Measurements from ENCODE around the gene ZFYVE1. TPM values are rescaled to one million over a fixed set of nuclear protein-coding genes. Genes with fewer than 3 reads are reported as not detected.
A peak's percentile ranks its signal among the peaks of the same experiment; 100 is the strongest.

The ZFYVE1 gene
- total and polyA plus RNA-seq, 2 of the 13 experiments (the other 11 are each of a cell fraction or from before 2014, with no cell fraction given) = 2.6 to 5.3 TPM

DNA sequence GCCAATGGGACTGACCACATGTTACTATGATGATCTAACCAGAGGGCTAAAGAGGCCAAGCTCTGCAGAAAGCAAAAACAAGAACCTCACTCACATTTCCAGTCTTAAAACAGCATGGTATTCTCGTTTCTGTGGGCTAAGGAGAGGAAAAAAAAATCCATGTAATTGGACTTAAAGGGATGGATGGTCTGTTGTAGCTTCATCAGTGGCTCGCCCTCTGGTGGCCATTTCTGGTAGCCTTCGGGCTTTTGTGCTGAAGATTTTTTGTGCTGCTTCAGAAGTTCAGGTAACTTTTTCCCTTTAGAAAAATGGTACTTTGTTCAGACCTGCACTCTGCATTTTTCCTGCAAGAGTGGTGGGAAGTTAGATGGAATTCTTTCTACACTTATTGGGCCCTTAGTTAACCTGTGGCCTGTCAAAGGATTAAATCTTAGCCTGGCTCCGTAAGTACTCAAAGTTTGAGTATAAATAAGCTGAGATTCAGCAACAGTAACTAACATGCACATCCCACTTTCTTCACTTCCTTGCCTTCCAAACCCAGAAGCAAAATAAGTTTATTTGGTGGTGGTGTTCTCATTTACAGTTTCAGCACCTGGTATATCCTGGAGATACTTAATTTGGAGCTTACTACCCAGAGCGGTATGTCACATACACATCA lies 78.3 kb downstream of the ZFYVE1 start:
- no TSS peak for BruUV-seq (replicated peaks)
- POLR2A ChIA-PET = no interaction called here
- in situ Hi-C loops (cut with HindIII; ENCODE audit: extremely low pct_ligation_motif_present, low pct_unique_long_range_greater_than_20kb) (loop anchor here (5.0 kb wide), 1 partner anchor 436 kb away; no protein-coding TSS in a partner anchor), intact Hi-C loops (cut with micrococcal nuclease; ENCODE audit: unreplicated experiment) (loop anchor here (1.0 kb wide), 1 partner anchor 431 kb away; no protein-coding TSS in a partner anchor)
- Histone ChIP-seq H4K20me1 (ENCODE audit: insufficient read depth, low read length) (no peaks in the 10 kb centered on the region), H2AFZ (ENCODE audit: low read length) (no peak overlapping the region), H3K27me3 (ENCODE audit: control insufficient read depth in 1 of 2, insufficient read depth in 2 of 2, low read length in 2 of 2) (no peaks in the 10 kb centered on the region), H3K9me3 (ENCODE audit: low read length) (no peaks in the 10 kb centered on the region), H3K27ac (ENCODE audit: extremely low read length, insufficient read depth, low read length) (no peak overlapping the region), H3K4me2 (ENCODE audit: low read depth, low read length) (no peak overlapping the region), H3K4me1 (ENCODE audit: insufficient read depth, low read length) (no peaks in the 10 kb centered on the region), H3K36me3 (replicated peaks in 1 of 2; ENCODE audit: control insufficient read depth in 1 of 2, insufficient read depth in 2 of 2, low read length in 2 of 2) (peaks cover 9 to 47% of the 10 kb centered on the region in 2 experiments; a peak in 4 of 5 replicates), H3K79me2 (ENCODE audit: insufficient read depth, low read length) (no peaks in the 10 kb centered on the region), H3K9ac (ENCODE audit: insufficient read depth, low read depth, low read length) (no peak overlapping the region), H3K4me3 (replicated peaks in 1 of 3; ENCODE audit: insufficient read depth in 1 of 3, low read depth in 2 of 3, low read length in 3 of 3) (no peak overlapping the region)
- 38% methylated on average over 5 of the region's 5 CpGs for WGBS (ENCODE audit: low lambda C conversion rate)
- DNase-seq (ENCODE audit: low spot score) = peak; percentile 27
- peak; percentile 67 for ATAC-seq
- FAIRE-seq = peak; percentile 89
- CTCF ChIA-PET (ENCODE audit: low intra/inter-chr PET ratio, low total read pairs) = interaction anchor here (0.6 to 1.6 kb wide), 3 partner anchors 116 to 435 kb away, joined by 3 to 11 read pairs (median 6); no protein-coding TSS in a partner anchor
- TF ChIP-seq RAD21 (CRISPR knock-in tag; IDR thresholded peaks at IDR 0.05) (0 out of 2 replicates have a peak, but pooled peaks have one; percentile 11), KLF9 (CRISPR knock-in tag; IDR thresholded peaks at IDR 0.05; ENCODE audit: low read depth) (no peak), ZNF83 (CRISPR knock-in tag; IDR thresholded peaks at IDR 0.05; ENCODE audit: borderline replicate concordance) (no peak), ZNF549 (CRISPR knock-in tag; IDR thresholded peaks at IDR 0.05) (no peak), STAG1 (CRISPR knock-in tag; IDR thresholded peaks at IDR 0.05) (peak; percentile 63), SMC3 (IDR thresholded peaks at IDR 0.05; ENCODE audit: low read length) (peak; percentile 85), MYPOP (CRISPR knock-in tag; IDR thresholded peaks at IDR 0.05) (no peak), CTCF (CRISPR knock-in tag; IDR thresholded peaks at IDR 0.05) (peak; percentile 72), SYNCRIP (IDR thresholded peaks at IDR 0.05; ENCODE audit: insufficient read depth, low read depth, low read length) (no peak)

All from HepG2 (cell line).